PC-3 (cell line): Measurements from ENCODE around the gene SPC24. TPM values are rescaled to one million over a fixed set of nuclear protein-coding genes. Genes with fewer than 3 reads are reported as not detected.

Experiments
- ATAC-seq: fragments of 200-7000 bp; cut with Tn5 transposase; 2 replicates; pipeline ENCODE4 v1.9.1; 2020; ENCODE audit warnings: mild to moderate bottlenecking, moderate library complexity
- BruUV-seq: library from RNA; stranded (reverse); fragments of 400-500 nt; replicated peaks from 2 replicates; lab custom pipeline; 2021; lab: Mats Ljungman, UMichigan
- CTCF ChIA-PET: fragments of 300-600 bp; sonication (Branson Sonifier 250); formaldehyde crosslinking; loops from one replicate; lab custom pipeline; 2022; ENCODE audit warnings: antibody characterized with exemption; lab: Charles Lee
- POLR2A ChIA-PET: fragments of 300-600 bp; sonication (Branson Sonifier 250); formaldehyde crosslinking; loops from one replicate; lab custom pipeline; 2022; ENCODE audit warnings: antibody characterized with exemption; ENCODE audit not compliant: unreplicated experiment; lab: Charles Lee
- DNase-seq: peaks from one replicate; pipeline ENCODE4 v3.0.0-alpha.2; 2015
- H2AFZ ChIP-seq: fragments of 300-600 bp; sonication (generic); 2 replicates; pipeline ENCODE4 v1.6.0; 2016; ENCODE audit warnings: antibody characterized with exemption, low read length
- H3F3A ChIP-seq: fragments of 300-600 bp; sonication (generic); one replicate; pipeline ENCODE4 v1.6.0; 2017; ENCODE audit warnings: antibody characterized with exemption, low read length, control low read depth, mild to moderate bottlenecking; ENCODE audit not compliant: unreplicated experiment
- H3K27ac ChIP-seq: fragments of 300-600 bp; sonication (generic); 2 replicates; pipeline ENCODE4 v1.5.1; 2016; ENCODE audit warnings: mild to moderate bottlenecking, low read length
- H3K27me3 ChIP-seq: fragments of 300-600 bp; sonication (generic); 2 replicates; pipeline ENCODE4 v1.6.1; 2016; ENCODE audit warnings: low read length, mixed read lengths
- H3K36me3 ChIP-seq: fragments of 300-600 bp; sonication (generic); 2 replicates; pipeline ENCODE4 v1.6.1; 2016; ENCODE audit warnings: low read depth, mixed run types, low read length, mixed read lengths
- H3K4me1 ChIP-seq: fragments of 300-600 bp; sonication (generic); 2 replicates; pipeline ENCODE4 v1.5.1; 2016; ENCODE audit warnings: low read length; ENCODE audit not compliant: insufficient read depth
- H3K4me2 ChIP-seq: fragments of 300-600 bp; sonication (generic); 2 replicates; pipeline ENCODE4 v1.6.0; 2016; ENCODE audit warnings: low read length
- H3K4me3 ChIP-seq: fragments of 300-600 bp; sonication (generic); 2 replicates; pipeline ENCODE4 v1.5.1; 2016; ENCODE audit warnings: mild to moderate bottlenecking, low read length, mixed read lengths
- H3K79me2 ChIP-seq: fragments of 300-600 bp; sonication (generic); 2 replicates; pipeline ENCODE4 v1.6.1; 2017; ENCODE audit warnings: low read length, mixed read lengths
- H3K9ac ChIP-seq: fragments of 300-600 bp; sonication (generic); 2 replicates; pipeline ENCODE4 v1.6.0; 2016; ENCODE audit warnings: mild to moderate bottlenecking, low read length
- H3K9me2 ChIP-seq: fragments of 300-600 bp; sonication (generic); replicated peaks from 2 replicates; pipeline ENCODE4 v1.6.1; 2016; ENCODE audit warnings: mixed run types, low read length, mixed read lengths
- H3K9me3 ChIP-seq: fragments of 300-600 bp; sonication (generic); 2 replicates; pipeline ENCODE4 v1.6.1; 2016; ENCODE audit warnings: low read length, mixed read lengths
- H4K20me1 ChIP-seq: fragments of 300-600 bp; sonication (generic); 2 replicates; pipeline ENCODE4 v1.6.1; 2016; ENCODE audit warnings: low read length, mixed read lengths
- CTCF ChIP-seq: fragments of 300-600 bp; sonication (generic); conservative IDR thresholded peaks from 2 replicates; pipeline ENCODE4 v1.5.1; 2017; ENCODE audit warnings: antibody characterized with exemption, low read depth, mild to moderate bottlenecking, low read length
- EZH2 ChIP-seq: fragments of 300-600 bp; sonication (generic); IDR thresholded peaks from one replicate; pipeline ENCODE4 v1.6.1; 2017; ENCODE audit warnings: antibody characterized with exemption, mild to moderate bottlenecking, low read length; ENCODE audit not compliant: unreplicated experiment
- EZH2phosphoT487 ChIP-seq: fragments of 300-600 bp; sonication (generic); IDR thresholded peaks from 2 replicates; pipeline ENCODE4 v1.6.1; 2018; ENCODE audit warnings: mild to moderate bottlenecking, antibody characterized with exemption, low read length, borderline replicate concordance
- intact Hi-C: fragments of 100-400 bp; cut with micrococcal nuclease; formaldehyde crosslinking; loops from 2 replicates; pipeline ENCODE4 v1.9.0; 2023
- total RNA-seq: library from RNA; depleted of rRNA; stranded (reverse); fragments of >200 nt; gene quantifications from 2 replicates; pipeline ENCODE4 v1.2.3, GENCODE V29; 2014

The SPC24 gene
- total RNA-seq, 1 experiment from 2014 or later: 142 TPM

GRCh38 chr19:11168568-11168967 lies 13.0 kb upstream of the SPC24 start:
- peak; percentile 97 for ATAC-seq
- Histone ChIP-seq H3K4me2 (peak overlapping the region; percentile 59), H3K9me3 (no peaks in the 10 kb centered on the region), H3K4me3 (no peak overlapping the region), H3K9me2 (no peaks in the 10 kb centered on the region), H3K27me3 (no peaks in the 10 kb centered on the region), H3K4me1 (peaks cover 18% of the 10 kb centered on the region), H3K36me3 (peaks cover 29% of the 10 kb centered on the region), H3K79me2 (no peaks in the 10 kb centered on the region), H4K20me1 (no peaks in the 10 kb centered on the region), H3F3A (peaks cover 7% of the 10 kb centered on the region), H3K27ac (peak overlapping the region; percentile 76), H2AFZ (no peak overlapping the region), H3K9ac (0 out of 2 replicates have a peak overlapping the region, but pooled peaks have one; percentile 20)
- ChIA-PET CTCF (interaction anchor here (0.6 kb wide), 2 partner anchors 20 to 75 kb away, joined by 3 to 10 read pairs; no protein-coding TSS in a partner anchor), POLR2A (interaction anchor here (0.7 kb wide), 1 partner anchor 213 kb away, joined by 28 read pairs; no protein-coding TSS in a partner anchor)
- BruUV-seq: no TSS peak
- TF ChIP-seq EZH2phosphoT487: no peak
- no peak for TF ChIP-seq CTCF
- no peak for TF ChIP-seq EZH2
- peak; percentile 99 for DNase-seq
- intact Hi-C loops: loop anchor here (1.0 to 2.0 kb wide), 3 partner anchors 26 to 30 kb away; partner anchors contain the start of gene KANK2

GRCh38 chr19:11166281-11167142 lies 10.9 kb upstream of the SPC24 start:
- no peak for DNase-seq
- no TSS peak for BruUV-seq

More at GRCh38 chr19:11166281-11167142, 10.9 kb upstream of the SPC24 start:
- intact Hi-C loops: no loop called here
- Histone ChIP-seq H3K79me2 (no peaks in the 10 kb centered on the region), H3F3A (peaks cover 7% of the 10 kb centered on the region), H3K27ac (no peak overlapping the region), H3K27me3 (no peaks in the 10 kb centered on the region), H4K20me1 (no peaks in the 10 kb centered on the region), H3K4me3 (no peak overlapping the region), H3K4me1 (peaks cover 18% of the 10 kb centered on the region), H3K9me3 (no peaks in the 10 kb centered on the region), H3K9me2 (no peaks in the 10 kb centered on the region), H2AFZ (no peak overlapping the region), H3K36me3 (peaks cover 22% of the 10 kb centered on the region), H3K9ac (no peak overlapping the region), H3K4me2 (no peak overlapping the region)
- POLR2A ChIA-PET: no interaction called here
- TF ChIP-seq EZH2: no peak
- no peak for TF ChIP-seq CTCF
- no peak for TF ChIP-seq EZH2phosphoT487
- CTCF ChIA-PET: no interaction called here
- ATAC-seq: no peak
